ENCODE results near the gene SEPTIN6. TPM values are rescaled to one million over a fixed set of nuclear protein-coding genes. Genes with fewer than 3 reads are reported as not detected.

SEPTIN6 gene
- total RNA-seq, 6 experiments from 2014 or later: 12.7 to 25.6 (median 19.6) TPM

DNA sequence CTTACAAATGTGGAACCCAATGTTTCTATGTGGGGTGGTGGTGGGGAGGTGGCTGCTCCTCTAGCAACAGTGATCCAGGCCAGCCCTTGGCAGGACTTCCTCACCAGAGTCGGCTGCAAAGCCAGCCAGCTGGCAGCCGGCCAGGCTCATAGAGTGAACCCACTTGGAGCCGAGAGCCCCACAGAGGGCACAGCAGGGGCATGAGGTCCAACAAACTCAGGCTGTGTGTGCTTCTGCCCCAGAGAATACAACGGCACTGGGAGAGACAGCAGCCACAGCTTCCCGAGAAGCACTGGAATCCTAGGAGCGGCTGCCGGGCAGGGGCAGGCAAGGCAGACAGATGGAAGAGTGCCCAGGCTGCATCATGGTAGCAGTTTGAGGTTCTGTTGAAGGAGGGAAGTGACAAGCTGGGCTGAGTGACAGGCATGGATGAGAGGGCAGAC lies 42.0 kb upstream of the SEPTIN6 start:
- H3K4me1 ChIP-seq: peaks cover 0 to 5% (median 0%) of the 10 kb centered on the region in 4 donors
- WGBS (ENCODE audit: insufficient coverage, low coverage, low lambda C conversion rate, missing lambda C conversion rate): 23% methylated on average over 4 of the region's 7 CpGs
- H3K9me3 ChIP-seq: no peaks in the 10 kb centered on the region
- no peak overlapping the region for H3K4me3 ChIP-seq
- TF ChIP-seq POLR2A (IDR thresholded peaks at IDR 0.05): no peak
- TF ChIP-seq, protein P1, sequence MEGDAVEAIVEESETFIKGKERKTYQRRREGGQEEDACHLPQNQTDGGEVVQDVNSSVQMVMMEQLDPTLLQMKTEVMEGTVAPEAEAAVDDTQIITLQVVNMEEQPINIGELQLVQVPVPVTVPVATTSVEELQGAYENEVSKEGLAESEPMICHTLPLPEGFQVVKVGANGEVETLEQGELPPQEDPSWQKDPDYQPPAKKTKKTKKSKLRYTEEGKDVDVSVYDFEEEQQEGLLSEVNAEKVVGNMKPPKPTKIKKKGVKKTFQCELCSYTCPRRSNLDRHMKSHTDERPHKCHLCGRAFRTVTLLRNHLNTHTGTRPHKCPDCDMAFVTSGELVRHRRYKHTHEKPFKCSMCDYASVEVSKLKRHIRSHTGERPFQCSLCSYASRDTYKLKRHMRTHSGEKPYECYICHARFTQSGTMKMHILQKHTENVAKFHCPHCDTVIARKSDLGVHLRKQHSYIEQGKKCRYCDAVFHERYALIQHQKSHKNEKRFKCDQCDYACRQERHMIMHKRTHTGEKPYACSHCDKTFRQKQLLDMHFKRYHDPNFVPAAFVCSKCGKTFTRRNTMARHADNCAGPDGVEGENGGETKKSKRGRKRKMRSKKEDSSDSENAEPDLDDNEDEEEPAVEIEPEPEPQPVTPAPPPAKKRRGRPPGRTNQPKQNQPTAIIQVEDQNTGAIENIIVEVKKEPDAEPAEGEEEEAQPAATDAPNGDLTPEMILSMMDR (IDR thresholded peaks at IDR 0.05): no peak
- H3K27me3 ChIP-seq: no peaks in the 10 kb centered on the region
- H3K36me3 ChIP-seq: no peaks in the 10 kb centered on the region
- ATAC-seq: peak; percentile 59 to 78 (median 66)
- DNase-seq: peak; percentile 53 to 79 (median 77)
- intact Hi-C loops (cut with DNase I): no loop called here
- no peak overlapping the region for H3K27ac ChIP-seq

DNA sequence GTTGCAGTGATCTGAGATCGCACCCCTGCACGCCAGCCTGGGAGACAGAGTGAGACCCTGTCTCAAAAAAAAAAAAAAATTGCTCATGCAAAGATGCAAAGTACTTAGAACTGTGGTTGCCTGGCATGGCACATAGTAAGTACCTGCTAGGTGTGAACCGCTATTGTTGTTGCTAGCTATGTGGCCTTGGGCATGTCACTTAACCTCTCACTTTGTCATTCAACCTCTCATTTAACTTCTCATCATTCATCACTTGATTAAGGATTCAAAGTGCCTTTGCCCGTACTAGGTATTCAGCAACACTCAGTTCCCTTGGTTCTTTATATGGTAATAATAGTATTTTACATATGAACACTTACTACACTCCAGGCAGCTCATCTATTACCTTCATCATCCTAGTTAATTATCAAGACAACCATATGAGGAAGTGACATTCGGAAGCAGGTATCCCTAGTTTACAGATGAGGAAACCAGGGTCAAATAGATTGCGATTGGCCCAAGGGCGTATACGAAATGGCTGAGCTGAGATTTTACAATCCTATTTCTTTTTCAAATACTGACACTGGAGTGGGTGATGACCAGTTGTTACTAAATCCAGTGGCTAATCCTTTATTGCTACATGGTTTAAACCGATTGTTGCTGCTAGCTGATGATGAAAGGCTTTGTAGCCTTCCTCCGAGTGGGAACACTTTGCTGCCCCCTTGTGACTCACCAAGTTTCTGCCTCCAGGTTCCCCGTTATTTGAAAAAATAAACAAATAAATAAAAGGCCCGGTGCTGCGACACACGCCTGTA lies 36.6 kb upstream of the SEPTIN6 start:
- Histone ChIP-seq H3K4me3 (no peak overlapping the region), H3K4me1 (no peaks in the 10 kb centered on the region), H3K27ac (no peak overlapping the region), H3K27me3 (no peaks in the 10 kb centered on the region), H3K36me3 (no peaks in the 10 kb centered on the region), H3K9me3 (no peaks in the 10 kb centered on the region)
- TF ChIP-seq, protein P1 (IDR thresholded peaks at IDR 0.05): peak; percentile 58 to 61 (median 59)
- TF ChIP-seq POLR2A (IDR thresholded peaks at IDR 0.05): no peak
- ATAC-seq (peak; percentile 79 to 93 (median 84)), DNase-seq (peak in 2 of 3 donors; percentile 42 to 61)
- WGBS (ENCODE audit: insufficient coverage, low coverage, low lambda C conversion rate, missing lambda C conversion rate): 33% methylated on average over 14 of the region's 14 CpGs
- intact Hi-C loops (cut with DNase I): no loop called here

DNA sequence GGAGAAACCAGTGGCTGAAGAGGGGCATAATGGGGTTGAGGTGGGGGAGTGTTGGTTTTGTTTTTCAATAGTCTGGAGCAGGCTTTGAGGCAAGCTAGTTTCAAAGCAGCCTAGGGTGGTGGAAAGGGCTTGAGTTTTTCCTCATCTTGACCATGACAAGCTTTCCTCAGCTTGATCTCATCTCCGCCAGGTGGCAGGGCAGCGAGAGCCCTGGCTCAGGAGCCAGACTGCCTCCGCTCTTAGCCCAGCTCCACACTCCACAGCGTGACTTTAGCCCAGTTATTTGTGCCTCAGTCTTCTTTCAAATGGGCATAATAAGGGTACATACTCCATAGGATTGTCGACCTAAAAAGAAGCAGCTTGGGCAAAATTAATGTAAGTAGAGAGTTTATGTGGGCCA lies 35.5 kb upstream of the SEPTIN6 start:
- ATAC-seq: no peak
- TF ChIP-seq, protein P1 (IDR thresholded peaks at IDR 0.05): no peak
- TF ChIP-seq POLR2A (IDR thresholded peaks at IDR 0.05): no peak
- Histone ChIP-seq H3K27ac (no peak overlapping the region), H3K4me1 (no peaks in the 10 kb centered on the region), H3K4me3 (no peak overlapping the region), H3K9me3 (no peaks in the 10 kb centered on the region), H3K36me3 (no peaks in the 10 kb centered on the region), H3K27me3 (no peaks in the 10 kb centered on the region)
- DNase-seq: no peak
- intact Hi-C loops (cut with DNase I): no loop called here
- 79% methylated on average over 2 of the region's 5 CpGs for WGBS (ENCODE audit: insufficient coverage, low coverage, low lambda C conversion rate, missing lambda C conversion rate)

DNA sequence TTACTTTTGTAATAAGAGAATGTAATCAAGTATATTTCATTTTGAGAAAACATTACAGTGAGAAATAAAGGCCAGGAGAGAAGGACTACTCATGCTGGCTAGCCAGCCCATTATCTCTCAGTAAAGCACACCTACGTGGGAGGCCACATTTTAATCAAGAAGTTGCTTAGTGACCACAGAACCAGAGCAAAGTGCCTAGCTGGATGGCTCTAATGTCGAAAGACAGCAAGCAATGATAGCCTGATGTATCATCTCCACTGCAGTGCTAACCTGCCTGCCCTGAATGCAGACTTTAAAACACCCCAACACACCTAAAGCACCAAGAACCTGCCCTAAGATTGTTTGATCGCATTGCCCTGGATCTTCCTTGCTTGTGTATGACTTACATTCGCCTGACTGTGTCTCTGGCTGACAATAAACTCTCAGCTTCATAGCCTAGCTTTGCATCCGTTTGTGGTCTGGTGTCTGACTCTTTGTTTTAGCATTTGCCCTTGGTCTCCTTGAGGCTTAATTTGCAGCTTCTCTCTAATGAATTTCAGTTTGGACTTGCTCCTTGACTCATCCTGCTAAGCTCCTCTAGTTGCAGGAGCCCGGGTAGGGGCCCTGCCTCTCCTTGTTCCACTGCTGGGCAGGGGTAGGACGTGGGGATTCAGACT lies 34.1 kb upstream of the SEPTIN6 start:
- DNase-seq (no peak), ATAC-seq (no peak)
- Histone ChIP-seq H3K36me3 (no peaks in the 10 kb centered on the region), H3K27ac (no peak overlapping the region), H3K9me3 (no peaks in the 10 kb centered on the region), H3K4me3 (no peak overlapping the region), H3K27me3 (no peaks in the 10 kb centered on the region), H3K4me1 (no peaks in the 10 kb centered on the region)
- TF ChIP-seq, protein P1 (IDR thresholded peaks at IDR 0.05): no peak
- no peak for TF ChIP-seq POLR2A (IDR thresholded peaks at IDR 0.05)
- intact Hi-C loops (cut with DNase I): no loop called here
- WGBS (ENCODE audit: insufficient coverage, low coverage, low lambda C conversion rate, missing lambda C conversion rate): 25% methylated on average over 6 of the region's 7 CpGs

All from right lobe of liver (tissue), 6 donors.